Stromal cell of bone marrow (primary cell): ENCODE measurements around the gene FAM168A.

ENCODE experiments used
- DNase-seq: peaks from one replicate; pipeline ENCODE4 v3.0.0-alpha.2; 2012; ENCODE audit warnings: low read depth

FAM168A gene

GRCh38 chr11:73366265-73366610 is 231.7 kb downstream of the FAM168A start:
- DNase-seq: no peak

- DNase-seq: no peak
Measured at GRCh38 chr11:73365352-73366264, 232.3 kb downstream of the FAM168A start.

- no peak for DNase-seq
Measured at GRCh38 chr11:73363147-73363546, 234.8 kb downstream of the FAM168A start.

GRCh38 chr11:73361953-73362776 is 235.7 kb downstream of the FAM168A start:
- DNase-seq: no peak

GRCh38 chr11:73360743-73361369 is 237.1 kb downstream of the FAM168A start:
- no peak for DNase-seq

- DNase-seq: no peak
Measured at GRCh38 chr11:73359930-73360742, 237.8 kb downstream of the FAM168A start.

- DNase-seq: peak; percentile 67
Measured at GRCh38 chr11:73359341-73359740, 238.6 kb downstream of the FAM168A start.

- DNase-seq: no peak
Measured at GRCh38 chr11:73358071-73358470, 239.8 kb downstream of the FAM168A start.

- DNase-seq: no peak
Measured at GRCh38 chr11:73356979-73357860, 240.7 kb downstream of the FAM168A start.

GRCh38 chr11:73355109-73355508 is 242.8 kb downstream of the FAM168A start:
- DNase-seq: no peak

- DNase-seq: no peak
Measured at GRCh38 chr11:73353422-73353821, 244.5 kb downstream of the FAM168A start.

- DNase-seq: peak; percentile 50
Measured at GRCh38 chr11:73350908-73351636, 246.8 kb downstream of the FAM168A start.
